Esophagus squamous epithelium (tissue), 5 donors: Measurements from ENCODE around the gene CREB5. TPM values are rescaled to one million over a fixed set of nuclear protein-coding genes. Genes with fewer than 3 reads are reported as not detected.

Source experiments
- DNase-seq: peaks from one replicate; lab custom pipeline; 2025; lab: John Stamatoyannopoulos, UW
- H3K27ac ChIP-seq, 4 donors: fragments of 200-600 bp; sonication (generic); one replicate each; pipeline ENCODE4 v1.5.1; 2016 to 2019; ENCODE audit warnings: mild to moderate bottlenecking in 1 of 4
- H3K27me3 ChIP-seq, 4 donors: fragments of 200-600 bp; sonication (generic); 1 replicate in 3 of 4; 2 replicates in 1 of 4; pipeline versions ENCODE4 v1.5.1 to v1.6.0; 2017 to 2021; ENCODE audit warnings: antibody characterized with exemption in 1 of 4
- H3K36me3 ChIP-seq, 3 donors: fragments of 200-600 bp; sonication (generic); one replicate each; pipeline ENCODE4 v1.5.1; 2016 to 2019
- H3K4me1 ChIP-seq, 3 donors: fragments of 200-600 bp; sonication (generic); one replicate each; pipeline ENCODE4 v1.5.1; 2017 to 2019
- H3K4me3 ChIP-seq, 4 donors: fragments of 200-600 bp; sonication (generic); 1 replicate in 3 of 4; 2 replicates in 1 of 4; pipeline ENCODE4 v1.5.1; 2016 to 2019; ENCODE audit warnings: mild to moderate bottlenecking in 2 of 4, moderate library complexity in 1 of 4
- H3K9me3 ChIP-seq, 3 donors: fragments of 200-600 bp; sonication (generic); one replicate each; pipeline ENCODE4 v1.5.1; 2016 to 2019
- POLR2A ChIP-seq, 4 donors: fragments of 450-650 bp; IDR thresholded peaks; one replicate each; pipeline ENCODE4 v1.6.1; 2017; ENCODE audit warnings: antibody characterized with exemption in 4 of 4, mild to moderate bottlenecking in 4 of 4, moderate library complexity in 3 of 4
- WGBS, 2 donors: methylation state at CpG; one replicate each; pipeline ENCODE4 v1.1.5; 2018; 5-methylcytosine and 5-hydroxymethylcytosine counted together
- intact Hi-C: fragments of 100-400 bp; cut with DNase I; formaldehyde crosslinking; loops from one replicate; pipeline ENCODE4 v1.15.0; 2022
- total RNA-seq, 4 donors: library from RNA; depleted of rRNA; stranded (reverse); fragments of >200 nt; gene quantifications; one replicate each; pipeline ENCODE4 v1.1.0, GENCODE V29; 2016
- TF ChIP-seq, protein P1 (sequence below), 6 experiments: fragments of 450-650 bp in 4 of 6; fragments of 200-600 bp in 2 of 6; sonication (generic) in 2 of 6; IDR thresholded peaks; one replicate each; pipeline ENCODE4 v1.5.1; 2016 to 2019; ENCODE audit warnings: antibody characterized with exemption in 6 of 6, mild to moderate bottlenecking in 4 of 6, moderate library complexity in 4 of 6
- donor health status: DM: yes; HTN: yes; CAD: no.

The CREB5 gene
- total RNA-seq, 4 donors from 2014 or later = 0.30 to 5.0 (median 2.2) TPM

DNA sequence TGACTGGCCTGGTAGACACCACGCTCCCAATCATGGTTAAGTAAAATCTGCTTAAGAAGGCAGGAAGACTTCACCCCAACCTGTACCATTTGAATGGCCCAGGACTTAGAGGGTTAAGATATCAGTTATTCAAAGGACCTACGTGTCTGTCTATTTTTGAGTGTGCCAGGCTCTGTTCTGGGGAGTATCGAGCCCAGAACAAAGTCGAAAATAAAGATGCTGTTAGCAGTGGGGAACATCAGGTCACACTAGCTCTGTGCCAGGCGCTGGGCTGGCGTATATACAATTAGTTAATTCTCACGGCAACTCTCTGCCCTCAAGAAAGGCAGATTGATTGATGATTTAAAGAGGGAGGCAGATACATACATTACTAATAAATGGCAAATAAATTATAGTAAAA, 40.5 kb upstream of the CREB5 start:
- TF ChIP-seq, protein P1, sequence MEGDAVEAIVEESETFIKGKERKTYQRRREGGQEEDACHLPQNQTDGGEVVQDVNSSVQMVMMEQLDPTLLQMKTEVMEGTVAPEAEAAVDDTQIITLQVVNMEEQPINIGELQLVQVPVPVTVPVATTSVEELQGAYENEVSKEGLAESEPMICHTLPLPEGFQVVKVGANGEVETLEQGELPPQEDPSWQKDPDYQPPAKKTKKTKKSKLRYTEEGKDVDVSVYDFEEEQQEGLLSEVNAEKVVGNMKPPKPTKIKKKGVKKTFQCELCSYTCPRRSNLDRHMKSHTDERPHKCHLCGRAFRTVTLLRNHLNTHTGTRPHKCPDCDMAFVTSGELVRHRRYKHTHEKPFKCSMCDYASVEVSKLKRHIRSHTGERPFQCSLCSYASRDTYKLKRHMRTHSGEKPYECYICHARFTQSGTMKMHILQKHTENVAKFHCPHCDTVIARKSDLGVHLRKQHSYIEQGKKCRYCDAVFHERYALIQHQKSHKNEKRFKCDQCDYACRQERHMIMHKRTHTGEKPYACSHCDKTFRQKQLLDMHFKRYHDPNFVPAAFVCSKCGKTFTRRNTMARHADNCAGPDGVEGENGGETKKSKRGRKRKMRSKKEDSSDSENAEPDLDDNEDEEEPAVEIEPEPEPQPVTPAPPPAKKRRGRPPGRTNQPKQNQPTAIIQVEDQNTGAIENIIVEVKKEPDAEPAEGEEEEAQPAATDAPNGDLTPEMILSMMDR (IDR thresholded peaks at IDR 0.05) = no peak
- TF ChIP-seq POLR2A (IDR thresholded peaks at IDR 0.05) = no peak
- whole genome bisulfite sequencing, 2 donors = 47 to 51% methylated on average over 6 to 7 of the region's 7 CpGs

GRCh38 chr7:28373990-28374389, 38.3 kb upstream of the CREB5 start:
- no peak for DNase-seq
- Histone ChIP-seq H3K4me1 (peaks cover 0 to 8% (median 0%) of the 10 kb centered on the region in 3 donors), H3K4me3 (no peak overlapping the region), H3K36me3 (no peaks in the 10 kb centered on the region), H3K27ac (no peak overlapping the region), H3K27me3 (no peaks in the 10 kb centered on the region), H3K9me3 (no peaks in the 10 kb centered on the region)
- intact Hi-C loops = no loop called here
- TF ChIP-seq, protein P1 (IDR thresholded peaks at IDR 0.05) = no peak
- TF ChIP-seq POLR2A (IDR thresholded peaks at IDR 0.05) = no peak
- WGBS, 2 donors = 62 to 71% methylated on average over 3 of the region's 3 CpGs

More for the DNA sequence above, 40.5 kb upstream of the CREB5 start:
- Histone ChIP-seq H3K36me3 (no peaks in the 10 kb centered on the region), H3K27me3 (no peaks in the 10 kb centered on the region), H3K4me1 (peaks cover 0 to 6% (median 0%) of the 10 kb centered on the region in 3 donors), H3K9me3 (no peaks in the 10 kb centered on the region), H3K4me3 (no peak overlapping the region), H3K27ac (no peak overlapping the region)
- no peak for DNase-seq
- intact Hi-C loops = no loop called here

DNA sequence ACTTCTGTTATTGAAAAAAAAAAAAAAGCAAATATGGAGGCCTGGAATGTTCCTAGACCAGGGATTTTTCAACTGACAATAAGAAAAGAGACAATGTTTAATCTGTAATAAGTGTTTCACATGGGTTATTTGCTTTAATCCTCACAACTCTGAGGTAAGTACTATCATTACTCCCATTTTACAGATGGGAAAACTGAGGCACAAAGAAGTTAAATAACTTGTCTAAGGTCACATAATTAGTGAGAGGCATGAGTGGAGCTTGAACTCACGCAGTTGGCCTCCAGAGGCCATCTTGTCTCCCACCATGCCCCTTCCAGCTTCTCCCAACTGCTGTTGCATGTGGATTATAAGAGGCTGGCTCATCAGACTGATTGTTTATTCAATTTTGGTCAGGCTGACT, 36.6 kb upstream of the CREB5 start:
- Histone ChIP-seq H3K4me1 (peaks cover 0 to 8% (median 0%) of the 10 kb centered on the region in 3 donors), H3K27me3 (no peaks in the 10 kb centered on the region), H3K9me3 (no peaks in the 10 kb centered on the region), H3K27ac (no peak overlapping the region), H3K36me3 (no peaks in the 10 kb centered on the region), H3K4me3 (no peak overlapping the region)
- 50 to 74% methylated on average over 1 of the region's 1 CpG for WGBS, 2 donors
- intact Hi-C loops = no loop called here
- TF ChIP-seq, protein P1 (IDR thresholded peaks at IDR 0.05) = no peak
- TF ChIP-seq POLR2A (IDR thresholded peaks at IDR 0.05) = no peak
- DNase-seq = no peak

DNA sequence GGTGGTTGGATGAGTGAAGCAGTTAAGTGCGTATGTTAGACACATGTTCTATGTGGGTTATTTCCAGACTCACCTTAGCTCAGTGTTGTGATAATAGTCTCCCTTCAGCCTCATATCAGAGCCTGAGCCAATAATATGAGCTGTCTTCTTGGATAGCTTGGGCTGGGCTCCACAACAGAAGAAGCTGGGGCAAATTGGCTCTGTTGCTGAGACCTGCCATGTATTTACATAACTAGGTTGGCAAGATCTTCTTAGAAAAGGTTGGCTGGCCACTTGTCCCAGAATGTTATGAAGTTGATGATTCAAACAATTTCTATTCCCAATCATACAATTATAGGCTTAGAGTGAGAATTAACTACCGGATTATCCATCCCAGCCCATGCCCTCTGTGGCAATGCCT, 35.7 kb upstream of the CREB5 start:
- intact Hi-C loops = no loop called here
- no peak overlapping the region for H3K4me3 ChIP-seq

DNA sequence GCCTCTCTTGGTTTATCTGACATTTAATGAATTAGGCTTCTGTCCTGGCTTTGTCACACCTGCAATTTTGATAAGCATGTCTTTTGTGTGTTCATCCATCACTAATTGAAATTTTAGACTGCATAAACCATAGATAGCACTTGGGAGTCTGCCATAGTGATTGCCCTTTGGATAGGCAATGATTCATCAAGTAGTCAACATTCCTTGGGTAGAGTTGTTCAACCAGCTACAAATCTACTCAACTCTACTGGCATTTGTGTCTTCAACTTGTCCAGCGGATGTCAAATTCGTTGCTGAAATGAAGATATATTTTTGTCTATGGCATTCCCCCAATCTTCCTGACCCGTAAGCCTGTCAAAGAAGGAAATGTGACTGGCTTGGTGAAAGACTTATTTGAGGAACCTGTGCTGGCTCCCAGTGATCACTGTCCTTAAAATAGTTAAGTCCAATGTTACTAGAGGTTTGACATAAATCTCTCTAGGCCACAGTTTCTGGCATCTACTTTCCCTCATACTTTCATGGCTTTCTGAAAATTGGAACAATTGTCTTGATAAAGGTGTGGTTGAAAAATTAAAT, 33.7 kb upstream of the CREB5 start:
- Histone ChIP-seq H3K27me3 (no peaks in the 10 kb centered on the region), H3K4me1 (peaks cover 0 to 8% (median 6%) of the 10 kb centered on the region in 3 donors), H3K4me3 (no peak overlapping the region), H3K9me3 (no peaks in the 10 kb centered on the region), H3K27ac (no peak overlapping the region), H3K36me3 (no peaks in the 10 kb centered on the region)
- 44 to 55% methylated on average over 3 of the region's 3 CpGs for WGBS, 2 donors
- intact Hi-C loops = no loop called here
- no peak for DNase-seq
- TF ChIP-seq, protein P1 (IDR thresholded peaks at IDR 0.05) = no peak
- TF ChIP-seq POLR2A (IDR thresholded peaks at IDR 0.05) = no peak

More for the DNA sequence above, 35.7 kb upstream of the CREB5 start:
- no peak for DNase-seq
- H3K27ac ChIP-seq = no peak overlapping the region
- no peaks in the 10 kb centered on the region for H3K9me3 ChIP-seq
- H3K36me3 ChIP-seq = no peaks in the 10 kb centered on the region
- H3K4me1 ChIP-seq = peaks cover 0 to 8% (median under 1%) of the 10 kb centered on the region in 3 donors
- WGBS, 2 donors = 28 to 41% methylated on average over 2 of the region's 2 CpGs
- no peaks in the 10 kb centered on the region for H3K27me3 ChIP-seq
- TF ChIP-seq, protein P1 (IDR thresholded peaks at IDR 0.05) = no peak
- TF ChIP-seq POLR2A (IDR thresholded peaks at IDR 0.05) = no peak
